H1 (cell line): ENCODE measurements around the gene CAMK1. TPM values are rescaled to one million over a fixed set of nuclear protein-coding genes. Genes with fewer than 3 reads are reported as not detected.

Experiments used
- CTCF ChIA-PET: fragments of 300-600 bp; sonication (Branson Sonifier 250); formaldehyde crosslinking; loops from one replicate; lab custom pipeline; 2021; ENCODE audit not compliant: partially characterized antibody; lab: Charles Lee
- POLR2A ChIA-PET: fragments of 300-600 bp; sonication (Branson Sonifier 250); formaldehyde crosslinking; loops from one replicate; lab custom pipeline; 2021; ENCODE audit warnings: inconsistent platforms; ENCODE audit not compliant: partially characterized antibody; lab: Charles Lee
- DNase-seq, 2 experiments: peaks; one replicate each; pipeline versions ENCODE4 v3.0.0 to v3.0.0-alpha.2; 2010 to 2022; ENCODE audit warnings: low spot score in 2 of 2, low read depth in 1 of 2, mixed read lengths in 1 of 2
- FAIRE-seq: peaks from 2 replicates; lab custom pipeline; 2011; peaks lifted over from hg19 to GRCh38; lab: Jason Lieb, UNC
- H2AFZ ChIP-seq: 2 replicates; pipeline ENCODE4 v1.8.1; 2012; ENCODE audit warnings: low read length, inconsistent platforms
- H2AK5ac ChIP-seq: 2 replicates; pipeline ENCODE4 v1.6.1; 2013; ENCODE audit warnings: low read depth, low read length
- H2BK120ac ChIP-seq: replicated peaks from 2 replicates; pipeline ENCODE3; 2013; ENCODE audit warnings: low read depth, low read length, inconsistent platforms
- H2BK12ac ChIP-seq: 2 replicates; pipeline ENCODE4 v1.6.1; 2013; ENCODE audit warnings: low read depth, low read length
- H2BK15ac ChIP-seq: 2 replicates; pipeline ENCODE4 v1.6.1; 2013; ENCODE audit warnings: low read length
- H2BK20ac ChIP-seq: 2 replicates; pipeline ENCODE4 v1.6.1; 2013; ENCODE audit warnings: low read length
- H2BK5ac ChIP-seq: 2 replicates; pipeline ENCODE4 v1.6.1; 2013; ENCODE audit warnings: low read depth, low read length
- H3K14ac ChIP-seq: 2 replicates; pipeline ENCODE4 v1.6.1; 2013; ENCODE audit warnings: inconsistent platforms; ENCODE audit not compliant: insufficient read length
- H3K18ac ChIP-seq: 2 replicates; pipeline ENCODE4 v1.6.1; 2013; ENCODE audit warnings: low read length; ENCODE audit errors: extremely low read depth
- H3K23ac ChIP-seq: 2 replicates; pipeline ENCODE4 v1.6.1; 2013; ENCODE audit warnings: inconsistent platforms; ENCODE audit not compliant: insufficient read length
- H3K23me2 ChIP-seq: 2 replicates; pipeline ENCODE4 v1.6.1; 2013; ENCODE audit warnings: low read depth, low read length
- H3K27ac ChIP-seq: 2 replicates; pipeline ENCODE4 v1.6.1; 2011; ENCODE audit warnings: low read depth, low read length, inconsistent platforms
- H3K27me3 ChIP-seq, 4 experiments: replicated peaks in 1 of 4; 1 replicate in 1 of 4; 2 replicates in 3 of 4; pipeline versions ENCODE4 v1.6.1 to v1.8.1; 2011 to 2013; ENCODE audit warnings: low read length in 3 of 4, mild to moderate bottlenecking in 3 of 4, inconsistent platforms in 2 of 4, mixed read lengths in 2 of 4, moderate library complexity in 1 of 4; ENCODE audit not compliant: control insufficient read depth in 3 of 4, insufficient read depth in 3 of 4; ENCODE audit errors: extremely low read depth in 1 of 4
- H3K36me3 ChIP-seq, 4 experiments: 2 replicates each; pipeline versions ENCODE4 v1.6.1 to v1.8.1; 2011 to 2013; ENCODE audit warnings: mild to moderate bottlenecking in 4 of 4, low read length in 3 of 4, moderate library complexity in 2 of 4, control low read depth in 1 of 4, inconsistent platforms in 1 of 4; ENCODE audit not compliant: insufficient read depth in 4 of 4, control insufficient read depth in 2 of 4
- H3K4ac ChIP-seq: replicated peaks from 2 replicates; pipeline ENCODE3; 2013; ENCODE audit warnings: low read length, low read depth, mixed read lengths, inconsistent platforms; ENCODE audit not compliant: insufficient read length
- H3K4me1 ChIP-seq, 4 experiments: replicated peaks in 1 of 4; 1 replicate in 1 of 4; 2 replicates in 3 of 4; pipeline versions ENCODE4 v1.6.1 to v1.8.1; 2011 to 2013; ENCODE audit warnings: low read length in 3 of 4, inconsistent platforms in 2 of 4, mixed read lengths in 1 of 4; ENCODE audit not compliant: insufficient read depth in 4 of 4, control insufficient read depth in 3 of 4
- H3K4me2 ChIP-seq, 2 experiments: 2 replicates each; pipeline versions ENCODE4 v1.6.1 to v1.8.1; 2011 to 2013; ENCODE audit warnings: low read depth in 2 of 2, low read length in 2 of 2, control low read depth in 1 of 2, inconsistent platforms in 1 of 2, mild to moderate bottlenecking in 1 of 2; ENCODE audit not compliant: insufficient read depth in 1 of 2
- H3K4me3 ChIP-seq, 4 experiments: fragments of 200-600, 300-600 bp in 1 of 4; sonication (generic), shearing (Covaris generic), sonication (Bioruptor Twin) in 1 of 4; 2 replicates each; pipeline versions ENCODE4 v1.5.1 to v1.8.1; 2011 to 2016; ENCODE audit warnings: low read length in 4 of 4, low read depth in 3 of 4, control low read depth in 2 of 4, inconsistent platforms in 2 of 4, mild to moderate bottlenecking in 2 of 4, mixed read lengths in 1 of 4, moderate library complexity in 1 of 4; ENCODE audit not compliant: insufficient read depth in 2 of 4; ENCODE audit errors: extremely low read depth in 1 of 4
- H3K56ac ChIP-seq: replicated peaks from 2 replicates; pipeline ENCODE3; 2013; ENCODE audit warnings: low read depth, mild to moderate bottlenecking, mixed read lengths, low read length, inconsistent platforms; ENCODE audit not compliant: insufficient read length
- H3K79me1 ChIP-seq: 2 replicates; pipeline ENCODE4 v1.6.1; 2013; ENCODE audit warnings: low read depth, low read length, control low read depth
- H3K79me2 ChIP-seq, 2 experiments: 2 replicates each; pipeline versions ENCODE4 v1.6.1 to v1.8.1; 2012 to 2013; ENCODE audit warnings: low read length in 2 of 2, mild to moderate bottlenecking in 2 of 2, inconsistent platforms in 1 of 2; ENCODE audit not compliant: insufficient read depth in 2 of 2, control insufficient read depth in 1 of 2
- H3K9ac ChIP-seq, 4 experiments: replicated peaks in 1 of 4; 1 replicate in 1 of 4; 2 replicates in 3 of 4; pipeline versions ENCODE4 v1.6.1 to v1.8.1; 2011 to 2013; ENCODE audit warnings: low read depth in 3 of 4, low read length in 3 of 4, control low read depth in 2 of 4, mild to moderate bottlenecking in 2 of 4, moderate library complexity in 2 of 4, inconsistent platforms in 1 of 4; ENCODE audit errors: extremely low read depth in 1 of 4
- H3K9me3 ChIP-seq, 2 experiments: 2 replicates each; pipeline versions ENCODE4 v1.6.1 to v1.8.1; 2012 to 2013; ENCODE audit warnings: mild to moderate bottlenecking in 2 of 2, moderate library complexity in 2 of 2, control low read depth in 1 of 2, inconsistent platforms in 1 of 2, low read depth in 1 of 2, low read length in 1 of 2, mixed read lengths in 1 of 2; ENCODE audit not compliant: insufficient read depth in 2 of 2
- H4K20me1 ChIP-seq, 2 experiments: replicated peaks in 1 of 2; 2 replicates each; pipeline versions ENCODE3 to v1.8.1; 2011 to 2013; ENCODE audit warnings: inconsistent platforms in 2 of 2, low read length in 2 of 2, mild to moderate bottlenecking in 1 of 2; ENCODE audit not compliant: insufficient read depth in 2 of 2, control insufficient read depth in 1 of 2
- H4K5ac ChIP-seq: 2 replicates; pipeline ENCODE4 v1.6.1; 2013; ENCODE audit warnings: low read length, low read depth, mixed read lengths, inconsistent platforms; ENCODE audit not compliant: insufficient read length
- H4K8ac ChIP-seq: 2 replicates; pipeline ENCODE4 v1.8.0; 2013; ENCODE audit warnings: mild to moderate bottlenecking, moderate library complexity, low read length, inconsistent platforms; ENCODE audit not compliant: insufficient read depth; ENCODE audit errors: extremely low read depth
- H4K91ac ChIP-seq: replicated peaks from 2 replicates; pipeline ENCODE3; 2013; ENCODE audit warnings: low read length, mixed read lengths, inconsistent platforms; ENCODE audit not compliant: insufficient read length
- BCL11A ChIP-seq, 2 experiments: IDR thresholded peaks; one replicate each; pipeline ENCODE4 v1.6.1; 2011; ENCODE audit warnings: low read depth in 2 of 2, low read length in 2 of 2, mild to moderate bottlenecking in 2 of 2
- BRCA1 ChIP-seq: IDR thresholded peaks from 2 replicates; pipeline ENCODE4 v1.6.1; 2012; ENCODE audit warnings: low read depth, low read length, improper control_type of control experiment
- CBX8 ChIP-seq: fragments of 300-800, 300-1000 bp; sonication (generic); IDR thresholded peaks from 2 replicates; pipeline ENCODE4 v1.7.1; 2016; ENCODE audit warnings: low read depth, low read length, borderline replicate concordance
- CHD2 ChIP-seq: IDR thresholded peaks from 2 replicates; pipeline ENCODE4 v1.6.1; 2012; ENCODE audit warnings: low read length, improper control_type of control experiment
- CTBP2 ChIP-seq: IDR thresholded peaks from 2 replicates; pipeline ENCODE4 v1.7.0; 2011; ENCODE audit warnings: borderline replicate concordance, mild to moderate bottlenecking, moderate library complexity, mixed read lengths, low read length; ENCODE audit not compliant: insufficient read depth, insufficient read length
- EZH2 ChIP-seq: fragments of 200-600 bp; sonication (generic); IDR thresholded peaks from 2 replicates; pipeline ENCODE4 v1.7.1; 2012; ENCODE audit warnings: low read depth, mild to moderate bottlenecking, moderate library complexity, low read length, inconsistent platforms; ENCODE audit not compliant: severe bottlenecking
- RBBP5 ChIP-seq: IDR thresholded peaks from 2 replicates; pipeline ENCODE4 v1.7.1; 2012; ENCODE audit warnings: low read depth, mild to moderate bottlenecking, inconsistent platforms, low read length, moderate library complexity, borderline replicate concordance
- RNF2 ChIP-seq: fragments of 200-900, 300-1000 bp; sonication (generic); IDR thresholded peaks from 2 replicates; pipeline ENCODE4 v1.7.1; 2016; ENCODE audit warnings: borderline replicate concordance, low read depth, mild to moderate bottlenecking, antibody characterized with exemption, low read length; ENCODE audit not compliant: poor library complexity, severe bottlenecking; ENCODE audit errors: missing control alignments
- SIRT6 ChIP-seq: IDR thresholded peaks from one replicate; pipeline ENCODE4 v1.7.1; 2012; ENCODE audit warnings: low read length, inconsistent platforms
- SP1 ChIP-seq: IDR thresholded peaks from 2 replicates; pipeline ENCODE4 v1.6.1; 2011; ENCODE audit warnings: low read depth, low read length
- TCF12 ChIP-seq: IDR thresholded peaks from 2 replicates; pipeline ENCODE4 v1.6.1; 2011; ENCODE audit warnings: low read depth, mild to moderate bottlenecking, low read length
- WGBS, 2 experiments: shearing (Covaris generic) in 1 of 2; methylation state at CpG; one replicate each; pipeline versions ENCODE4 v1.1.6 to v1.1.7; 2013 to 2015; ENCODE audit warnings: low lambda C conversion rate in 2 of 2, mixed read lengths in 2 of 2, inconsistent platforms in 1 of 2, low coverage in 1 of 2, missing lambda C conversion rate in 1 of 2; ENCODE audit not compliant: insufficient replicate concordance in 2 of 2, insufficient coverage in 1 of 2, insufficient read length in 1 of 2; ENCODE audit errors: extremely low coverage in 1 of 2, missing lambda C conversion rate in 1 of 2; 5-methylcytosine and 5-hydroxymethylcytosine counted together
- polyA plus RNA-seq, 7 experiments: library from polyadenylated mRNA; depleted of rRNA in 3 of 7; stranded (reverse) in 5 of 7; unstranded in 2 of 7; fragments of >200 nt in 5 of 7; fragments of 200-250 nt in 2 of 7; gene quantifications; 1 replicate in 5 of 7; 2 replicates in 1 of 7; 4 replicates in 1 of 7; pipeline versions ENCODE4 v1.2.1 to v1.2.3, GENCODE V29; 2011 to 2013; ENCODE audit warnings: missing spikeins in 2 of 7, mixed read lengths in 2 of 7
- total RNA-seq: library from RNA; stranded (reverse); fragmentation: NEBNext Ultra II Directional; extraction: Animal tissue kit (Norgen Biotek cat#: 25700); gene quantifications from 2 replicates; pipeline ENCODE4 v1.2.1, GENCODE V29; 2021
- TF ChIP-seq, protein P1 (sequence below): IDR thresholded peaks from 2 replicates; pipeline ENCODE4 v1.6.1; 2012; ENCODE audit warnings: low read length, inconsistent platforms

The CAMK1 gene
- total and polyA plus RNA-seq, 2 of the 8 experiments (the other 6 are each of a cell fraction or from before 2014, with no cell fraction given) = 4.9 to 5.1 TPM

DNA sequence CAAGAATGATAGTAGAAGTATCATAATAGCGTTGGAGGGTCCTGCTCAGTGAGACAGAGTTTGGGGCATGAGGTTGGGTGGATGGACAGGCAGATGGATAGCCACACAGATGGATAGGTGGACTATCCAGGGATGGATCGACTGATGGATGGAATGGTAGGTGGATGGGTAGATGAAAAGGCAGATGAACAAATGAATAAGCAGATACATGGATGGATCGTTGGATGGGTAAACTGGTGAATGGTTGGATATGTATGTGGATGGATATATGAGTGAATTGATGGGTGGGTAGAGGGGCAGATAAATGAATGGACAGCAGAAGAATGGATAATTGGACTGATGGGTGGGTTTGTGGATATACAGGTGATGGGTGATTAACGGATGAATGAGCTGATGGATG lies 56.6 kb downstream of the CAMK1 start:
- no peak overlapping the region for H3K56ac ChIP-seq
- no peak overlapping the region for H4K91ac ChIP-seq
- H3K27me3 ChIP-seq = peaks cover 0 to 3% (median 0%) of the 10 kb centered on the region in 4 experiments; a peak in 2 of 7 replicates
- no peak overlapping the region for H4K5ac ChIP-seq
- no peak overlapping the region for H4K8ac ChIP-seq
- H3K36me3 ChIP-seq = no peaks in the 10 kb centered on the region
- H3K4me2 ChIP-seq = no peak overlapping the region
- H2BK12ac ChIP-seq = no peak overlapping the region
- no peak overlapping the region for H2AK5ac ChIP-seq
- no peak for FAIRE-seq
- peaks cover 0 to 3% of the 10 kb centered on the region in 2 experiments for H4K20me1 ChIP-seq
- no peak overlapping the region for H3K4me3 ChIP-seq
- no peak overlapping the region for H3K4ac ChIP-seq
- peaks cover 9% of the 10 kb centered on the region; the same call in 1 of the 2 replicates for H3K23me2 ChIP-seq
- H2BK5ac ChIP-seq = no peak overlapping the region
- no peak overlapping the region for H2AFZ ChIP-seq
- ChIA-PET CTCF (interaction anchor here (1.8 to 8.8 kb wide), 2 partner anchors 14 to 211 kb away, joined by 5 to 84 read pairs; no protein-coding TSS in a partner anchor), POLR2A (no interaction called here)
- 90 to 100% methylated on average over 1 to 4 of the region's 4 CpGs for WGBS, 2 experiments
- no peak overlapping the region for H3K23ac ChIP-seq
- no peaks in the 10 kb centered on the region for H3K79me1 ChIP-seq
- DNase-seq = no peak
- no peak overlapping the region for H2BK20ac ChIP-seq
- no peak overlapping the region for H3K14ac ChIP-seq
- H3K27ac ChIP-seq = no peak overlapping the region
- H3K4me1 ChIP-seq = peaks cover 0 to 3% (median 0%) of the 10 kb centered on the region in 4 experiments; a peak in 1 of 7 replicates
- no peak overlapping the region for H2BK120ac ChIP-seq
- no peaks in the 10 kb centered on the region for H3K9me3 ChIP-seq
- no peaks in the 10 kb centered on the region for H3K79me2 ChIP-seq
- H3K9ac ChIP-seq = no peak overlapping the region
- H3K18ac ChIP-seq = no peak overlapping the region
- H2BK15ac ChIP-seq = no peak overlapping the region
- TF ChIP-seq RBBP5 = no peak
- no peak for TF ChIP-seq SIRT6
- TF ChIP-seq, protein P1, sequence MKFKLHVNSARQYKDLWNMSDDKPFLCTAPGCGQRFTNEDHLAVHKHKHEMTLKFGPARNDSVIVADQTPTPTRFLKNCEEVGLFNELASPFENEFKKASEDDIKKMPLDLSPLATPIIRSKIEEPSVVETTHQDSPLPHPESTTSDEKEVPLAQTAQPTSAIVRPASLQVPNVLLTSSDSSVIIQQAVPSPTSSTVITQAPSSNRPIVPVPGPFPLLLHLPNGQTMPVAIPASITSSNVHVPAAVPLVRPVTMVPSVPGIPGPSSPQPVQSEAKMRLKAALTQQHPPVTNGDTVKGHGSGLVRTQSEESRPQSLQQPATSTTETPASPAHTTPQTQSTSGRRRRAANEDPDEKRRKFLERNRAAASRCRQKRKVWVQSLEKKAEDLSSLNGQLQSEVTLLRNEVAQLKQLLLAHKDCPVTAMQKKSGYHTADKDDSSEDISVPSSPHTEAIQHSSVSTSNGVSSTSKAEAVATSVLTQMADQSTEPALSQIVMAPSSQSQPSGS = no peak
- TF ChIP-seq BRCA1 = no peak
- TF ChIP-seq BCL11A (IDR thresholded peaks at IDR 0.05; ENCODE audit: low read depth in 2 of 2, low read length in 2 of 2) = no peak
- no peak for TF ChIP-seq SP1
- TF ChIP-seq CHD2 = no peak
- TF ChIP-seq EZH2 = no peak
- no peak for TF ChIP-seq RNF2
- TF ChIP-seq CTBP2 = no peak
- TF ChIP-seq TCF12 = no peak
- TF ChIP-seq CBX8 = no peak
